Thyroid gland (tissue), 4 donors: ENCODE measurements around the gene OR7C2. TPM values are rescaled to one million over a fixed set of nuclear protein-coding genes. Genes with fewer than 3 reads are reported as not detected.

Experiments
- DNase-seq, 2 donors: peaks; one replicate each; pipeline ENCODE4 v3.0.0-alpha.2; 2019
- H3K27ac ChIP-seq, 3 donors: fragments of 200-600 bp; sonication (generic); 1 replicate in 2 of 3; 2 replicates in 1 of 3; pipeline ENCODE4 v1.5.1; 2016 to 2019; ENCODE audit warnings: mild to moderate bottlenecking in 1 of 3, moderate library complexity in 1 of 3
- H3K27me3 ChIP-seq: fragments of 200-600 bp; sonication (generic); one replicate; pipeline ENCODE4 v1.5.1; 2019
- H3K36me3 ChIP-seq, 2 donors: fragments of 200-600 bp; sonication (generic); one replicate each; pipeline ENCODE4 v1.5.1; 2016 to 2019
- H3K4me1 ChIP-seq, 2 donors: fragments of 200-600 bp; sonication (generic); one replicate each; pipeline ENCODE4 v1.5.1; 2017 to 2019
- H3K4me3 ChIP-seq, 3 donors: fragments of 200-600 bp; sonication (generic); replicated peaks in 1 of 3; 1 replicate in 2 of 3; 2 replicates in 1 of 3; pipeline ENCODE4 v1.5.1; 2016; ENCODE audit warnings: mild to moderate bottlenecking in 1 of 3
- H3K9me3 ChIP-seq: fragments of 200-600 bp; sonication (generic); one replicate; pipeline ENCODE4 v1.5.1; 2017
- POLR2A ChIP-seq, 2 donors: fragments of 450-650 bp; IDR thresholded peaks; one replicate each; pipeline ENCODE4 v1.6.1; 2017; ENCODE audit warnings: antibody characterized with exemption in 2 of 2, mild to moderate bottlenecking in 2 of 2, moderate library complexity in 1 of 2
- WGBS, 2 donors: methylation state at CpG; one replicate each; pipeline ENCODE4 v1.1.5; 2017; 5-methylcytosine and 5-hydroxymethylcytosine counted together
- intact Hi-C: fragments of 100-400 bp; cut with DNase I; formaldehyde crosslinking; loops from one replicate; pipeline ENCODE4 v1.15.1; 2023
- total RNA-seq, 4 donors: library from RNA; depleted of rRNA; stranded (reverse); fragments of >200 nt; gene quantifications; one replicate each; pipeline ENCODE4 v1.2.3, GENCODE V29; 2016
- TF ChIP-seq, protein P1 (sequence below), 6 experiments: fragments of 200-600 bp in 3 of 6; fragments of 450-650 bp in 3 of 6; sonication (generic) in 3 of 6; IDR thresholded peaks; one replicate each; pipeline ENCODE4 v1.5.1; 2016 to 2019; ENCODE audit warnings: antibody characterized with exemption in 6 of 6, mild to moderate bottlenecking in 2 of 6, inconsistent platforms in 1 of 6, moderate library complexity in 1 of 6

The OR7C2 gene
- total RNA-seq, 4 donors from 2014 or later = not detected

DNA sequence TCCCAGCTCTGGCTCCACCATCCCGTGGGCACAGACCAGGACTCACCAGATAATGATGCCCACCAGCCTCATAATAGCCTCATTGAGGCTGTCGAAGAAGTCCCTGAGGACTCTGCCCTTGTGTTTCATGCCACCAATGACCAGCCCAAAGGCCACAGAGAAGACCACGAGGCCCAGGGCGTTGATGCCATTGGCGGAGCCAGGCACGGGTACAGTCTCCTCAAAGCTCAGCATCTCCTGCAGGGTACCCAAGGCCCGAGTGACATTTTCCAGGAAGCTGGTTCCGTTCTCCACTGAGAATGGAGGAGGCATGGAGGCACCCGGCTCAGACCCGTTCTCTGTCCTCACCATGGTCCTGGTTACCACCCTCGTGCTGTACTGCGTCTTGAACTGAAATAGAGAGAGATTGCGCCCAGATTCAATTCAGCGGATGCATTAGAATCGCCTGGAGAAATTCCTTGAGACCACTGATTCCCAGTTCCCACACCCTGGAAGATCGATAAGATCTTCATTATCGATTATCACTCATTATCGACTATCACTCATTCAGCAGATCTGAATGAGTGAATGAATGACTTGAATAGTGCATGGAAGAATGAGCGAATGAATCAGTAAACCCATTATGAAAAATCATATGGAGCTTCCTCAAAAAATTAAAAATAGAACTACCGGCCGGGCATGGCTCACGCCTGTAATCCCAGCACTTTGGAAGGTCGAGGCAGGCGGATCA is 20.8 kb downstream of the OR7C2 start:
- Histone ChIP-seq H3K4me3 (no peak overlapping the region), H3K36me3 (no peaks in the 10 kb centered on the region), H3K4me1 (no peaks in the 10 kb centered on the region), H3K9me3 (no peaks in the 10 kb centered on the region), H3K27ac (no peak overlapping the region), H3K27me3 (no peaks in the 10 kb centered on the region)
- TF ChIP-seq, protein P1, sequence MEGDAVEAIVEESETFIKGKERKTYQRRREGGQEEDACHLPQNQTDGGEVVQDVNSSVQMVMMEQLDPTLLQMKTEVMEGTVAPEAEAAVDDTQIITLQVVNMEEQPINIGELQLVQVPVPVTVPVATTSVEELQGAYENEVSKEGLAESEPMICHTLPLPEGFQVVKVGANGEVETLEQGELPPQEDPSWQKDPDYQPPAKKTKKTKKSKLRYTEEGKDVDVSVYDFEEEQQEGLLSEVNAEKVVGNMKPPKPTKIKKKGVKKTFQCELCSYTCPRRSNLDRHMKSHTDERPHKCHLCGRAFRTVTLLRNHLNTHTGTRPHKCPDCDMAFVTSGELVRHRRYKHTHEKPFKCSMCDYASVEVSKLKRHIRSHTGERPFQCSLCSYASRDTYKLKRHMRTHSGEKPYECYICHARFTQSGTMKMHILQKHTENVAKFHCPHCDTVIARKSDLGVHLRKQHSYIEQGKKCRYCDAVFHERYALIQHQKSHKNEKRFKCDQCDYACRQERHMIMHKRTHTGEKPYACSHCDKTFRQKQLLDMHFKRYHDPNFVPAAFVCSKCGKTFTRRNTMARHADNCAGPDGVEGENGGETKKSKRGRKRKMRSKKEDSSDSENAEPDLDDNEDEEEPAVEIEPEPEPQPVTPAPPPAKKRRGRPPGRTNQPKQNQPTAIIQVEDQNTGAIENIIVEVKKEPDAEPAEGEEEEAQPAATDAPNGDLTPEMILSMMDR (IDR thresholded peaks at IDR 0.05) = no peak
- intact Hi-C loops = no loop called here
- no peak for DNase-seq
- 93 to 96% methylated on average over 19 to 23 of the region's 24 CpGs for WGBS, 2 donors

GRCh38 chr19:14968247-14968646 is 27.0 kb downstream of the OR7C2 start:
- Histone ChIP-seq H3K36me3 (no peaks in the 10 kb centered on the region), H3K4me1 (no peaks in the 10 kb centered on the region), H3K27ac (no peak overlapping the region), H3K27me3 (no peaks in the 10 kb centered on the region), H3K9me3 (no peaks in the 10 kb centered on the region), H3K4me3 (no peak overlapping the region)
- intact Hi-C loops = no loop called here
- DNase-seq = no peak
- TF ChIP-seq, protein P1 (IDR thresholded peaks at IDR 0.05) = no peak
- no peak for TF ChIP-seq POLR2A (IDR thresholded peaks at IDR 0.05)
- 93 to 95% methylated on average over 13 to 14 of the region's 14 CpGs for WGBS, 2 donors

DNA sequence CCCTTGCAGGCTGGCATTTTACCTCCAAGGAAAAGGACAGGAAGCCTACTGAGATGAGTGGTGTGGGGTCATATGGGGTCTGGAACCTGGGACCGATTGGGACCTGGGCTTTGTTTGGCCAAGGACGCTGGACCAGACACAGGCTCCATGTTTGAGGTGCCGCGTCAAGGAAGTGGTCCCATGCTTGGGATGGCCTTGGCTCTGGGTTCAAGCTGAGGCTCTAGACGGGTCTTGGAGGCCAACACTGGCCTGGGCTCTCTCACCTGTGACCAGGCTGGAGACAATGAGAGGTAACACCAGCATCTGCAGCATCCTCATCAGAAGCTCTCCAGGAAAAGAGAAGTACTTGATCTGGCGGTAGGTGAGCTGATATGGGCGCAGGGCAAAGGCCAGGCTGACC is 30.2 kb downstream of the OR7C2 start:
- DNase-seq = no peak
- Histone ChIP-seq H3K36me3 (no peaks in the 10 kb centered on the region), H3K27ac (no peak overlapping the region), H3K4me1 (no peaks in the 10 kb centered on the region), H3K4me3 (no peak overlapping the region), H3K27me3 (no peaks in the 10 kb centered on the region), H3K9me3 (no peaks in the 10 kb centered on the region)
- 75 to 83% methylated on average over 6 to 7 of the region's 7 CpGs for WGBS, 2 donors
- TF ChIP-seq POLR2A (IDR thresholded peaks at IDR 0.05) = no peak
- TF ChIP-seq, protein P1 (IDR thresholded peaks at IDR 0.05) = no peak
- intact Hi-C loops = no loop called here

GRCh38 chr19:14972676-14973075 is 31.4 kb downstream of the OR7C2 start:
- TF ChIP-seq, protein P1 (IDR thresholded peaks at IDR 0.05) = no peak
- no peak for TF ChIP-seq POLR2A (IDR thresholded peaks at IDR 0.05)
- Histone ChIP-seq H3K27ac (no peak overlapping the region), H3K27me3 (no peaks in the 10 kb centered on the region), H3K4me3 (no peak overlapping the region), H3K9me3 (no peaks in the 10 kb centered on the region), H3K4me1 (no peaks in the 10 kb centered on the region), H3K36me3 (no peaks in the 10 kb centered on the region)
- 82 to 87% methylated on average over 16 to 27 of the region's 27 CpGs for WGBS, 2 donors
- no peak for DNase-seq
- intact Hi-C loops = no loop called here

DNA sequence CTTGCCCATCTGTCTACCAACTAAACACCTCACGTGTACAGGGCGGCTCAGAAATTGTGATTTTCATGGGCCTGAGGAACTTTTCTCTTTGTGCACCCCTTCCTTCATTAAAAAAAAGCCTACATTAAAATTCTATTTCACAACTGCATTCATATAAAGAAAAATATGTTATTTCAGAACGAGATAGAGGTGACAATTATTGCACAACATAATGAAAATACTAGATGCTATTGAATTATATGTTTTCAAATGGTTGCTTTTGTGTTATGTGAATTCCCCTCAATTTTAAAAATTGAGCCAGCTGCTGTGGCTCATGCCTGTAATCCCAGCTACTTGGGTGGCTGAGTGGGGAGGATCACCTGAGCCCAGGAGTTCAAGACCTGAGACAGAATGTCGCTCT is 33.2 kb downstream of the OR7C2 start:
- TF ChIP-seq, protein P1 (IDR thresholded peaks at IDR 0.05) = no peak
- no peak for TF ChIP-seq POLR2A (IDR thresholded peaks at IDR 0.05)
- no peaks in the 10 kb centered on the region for H3K9me3 ChIP-seq
- intact Hi-C loops = no loop called here
- H3K4me1 ChIP-seq = no peaks in the 10 kb centered on the region
- no peaks in the 10 kb centered on the region for H3K27me3 ChIP-seq
- H3K36me3 ChIP-seq = no peaks in the 10 kb centered on the region
- 62 to 67% methylated on average over 4 of the region's 4 CpGs for WGBS, 2 donors
- DNase-seq = no peak
- no peak overlapping the region for H3K27ac ChIP-seq
- no peak overlapping the region for H3K4me3 ChIP-seq
